GM18511 (cell line): ENCODE measurements around the gene CDKN1A.
"Not testable (repeated sequence)": the region's sequence is repeated elsewhere in the genome, so short reads cannot be mapped to it uniquely, and the experiment has no call there.

Experiments
- ATAC-seq: cut with Tn5 transposase; IDR thresholded peaks from one replicate; pipeline ENCODE4 v1.9.1; 2021; ENCODE audit warnings: mild to moderate bottlenecking, moderate library complexity; ENCODE audit not compliant: unreplicated experiment

The CDKN1A gene

GRCh38 chr6:36678488-36679042 lies at the start of gene CDKN1A:
CDKN1A (plus strand) TSS chr6:36678714; CDS start chr6:36684102, 5,388 bp downstream.
- ATAC-seq, result peak; percentile 52

- no peak for ATAC-seq
These were observed 48.7 kb upstream of the CDKN1A start for GRCh38 chr6:36629784-36630183.

GRCh38 chr6:36631326-36632011 lies 47.0 kb upstream of the CDKN1A start:
- ATAC-seq, result no peak

DNA sequence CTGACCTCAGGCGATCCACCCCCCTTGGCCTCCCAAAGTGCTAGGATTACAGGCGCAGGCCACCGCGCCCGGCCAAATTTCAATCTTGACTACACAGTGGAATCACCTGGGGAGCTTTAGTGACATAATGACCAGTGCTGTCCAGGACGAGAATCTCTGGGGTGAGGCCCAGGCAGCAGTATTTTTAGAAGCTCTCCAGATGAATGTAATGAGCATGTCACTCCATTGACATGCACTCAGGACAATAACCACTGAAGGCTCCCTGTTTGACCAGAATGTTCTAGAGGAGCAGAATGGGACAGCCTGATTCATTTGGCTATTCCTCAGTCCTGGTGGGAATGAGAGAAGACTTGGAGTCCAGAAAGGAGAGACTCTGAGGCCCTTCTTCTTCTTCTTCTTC lies 45.1 kb upstream of the CDKN1A start:
- no peak for ATAC-seq

GRCh38 chr6:36633915-36634314 lies 44.6 kb upstream of the CDKN1A start:
- ATAC-seq, result no peak

GRCh38 chr6:36634317-36635108 lies 44.0 kb upstream of the CDKN1A start:
- ATAC-seq, result no peak

DNA sequence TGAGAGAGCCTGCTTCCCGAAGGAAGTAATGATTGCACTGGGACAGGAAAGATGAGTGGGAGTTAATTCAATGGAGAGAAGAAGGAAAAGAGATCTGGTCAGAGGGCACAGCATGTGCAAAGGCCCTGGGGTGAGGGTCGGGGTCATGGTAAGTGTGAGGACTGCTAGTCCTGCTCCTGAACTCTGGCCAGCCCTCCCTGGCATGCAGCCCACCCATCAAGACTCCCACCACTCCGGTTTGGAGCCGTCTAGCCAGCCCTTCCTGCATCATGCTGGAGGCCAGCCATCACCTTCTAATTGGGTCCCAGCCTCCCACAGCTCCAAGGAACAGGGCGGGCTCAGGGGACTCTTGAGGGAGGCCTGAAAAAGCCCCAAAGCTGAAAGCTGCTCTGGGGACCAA lies 42.2 kb upstream of the CDKN1A start:
- ATAC-seq, result no peak

GRCh38 chr6:36636687-36637418 lies 41.7 kb upstream of the CDKN1A start:
- ATAC-seq, result no peak

GRCh38 chr6:36638579-36638978 lies 39.9 kb upstream of the CDKN1A start:
- ATAC-seq, result no peak

DNA sequence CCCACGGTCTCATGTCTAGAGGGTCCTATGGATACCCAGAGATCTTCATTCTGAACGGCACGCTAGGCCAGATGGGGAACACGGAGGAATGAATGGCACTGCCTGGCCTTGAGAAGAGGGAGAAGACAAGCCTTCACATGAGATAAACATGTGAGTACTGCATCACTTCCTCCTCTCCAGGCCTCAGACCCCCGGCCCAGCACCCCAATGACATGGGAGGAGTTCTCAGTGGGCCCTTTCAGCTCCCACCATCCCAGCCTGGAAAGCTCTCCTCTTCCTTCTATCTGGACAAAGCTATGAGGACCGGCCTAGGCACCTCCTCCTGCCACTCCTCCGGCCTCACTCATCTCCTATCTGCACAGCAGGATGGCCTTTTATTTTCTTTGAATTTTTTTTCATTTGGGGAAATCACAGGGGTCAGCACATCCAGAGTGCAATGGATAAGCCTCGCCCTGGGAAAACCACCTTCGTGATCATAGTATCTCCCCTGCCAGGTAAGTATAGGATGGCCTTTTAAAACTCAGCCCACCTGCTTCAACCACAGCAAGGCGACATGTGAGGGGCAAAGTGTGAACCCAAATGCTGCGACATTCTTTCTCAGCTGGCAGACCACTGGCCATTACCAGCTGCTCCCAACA lies 39.2 kb upstream of the CDKN1A start:
- no peak for ATAC-seq

- no peak for ATAC-seq
These were observed 37.0 kb upstream of the CDKN1A start for GRCh38 chr6:36641543-36641942.

GRCh38 chr6:36642913-36643817 lies 35.3 kb upstream of the CDKN1A start:
- ATAC-seq, result no peak

DNA sequence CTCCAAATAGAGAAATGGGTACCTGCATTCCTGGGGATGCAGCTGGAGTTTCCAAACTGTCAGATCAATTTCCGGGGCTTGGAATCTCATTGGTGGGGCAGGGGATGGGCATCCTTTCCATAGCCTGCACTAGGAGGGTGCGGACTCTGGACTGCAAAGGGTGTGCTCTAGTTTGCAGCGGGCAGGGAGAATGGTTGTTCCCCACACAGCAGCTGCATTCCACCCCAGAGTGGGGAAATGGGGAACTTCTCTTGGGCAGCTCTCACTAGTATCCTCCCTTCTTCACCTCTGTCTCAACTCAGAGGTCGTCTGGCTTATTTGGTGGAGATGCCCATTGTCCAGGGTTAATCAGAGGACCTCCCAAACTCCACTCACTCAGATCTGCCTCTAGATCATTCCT lies 34.5 kb upstream of the CDKN1A start:
- no peak for ATAC-seq

DNA sequence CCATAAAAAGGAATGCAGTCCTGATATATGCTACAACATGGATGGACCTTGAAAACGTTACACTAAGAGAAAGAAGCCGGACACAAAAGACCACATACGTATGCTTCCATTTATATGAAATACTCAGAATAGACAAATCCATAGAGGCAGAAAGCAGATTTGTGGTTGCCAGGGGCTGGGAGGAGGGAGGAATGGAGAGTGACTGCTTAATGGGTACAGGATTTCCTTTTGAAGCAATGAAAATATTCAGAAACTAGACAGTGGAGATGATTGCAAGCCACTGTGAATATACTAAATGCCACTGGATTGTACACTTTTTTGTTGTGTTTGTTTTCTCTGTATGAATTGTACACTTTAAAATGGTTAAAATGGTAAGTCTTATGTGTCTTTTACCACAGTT lies 29.4 kb upstream of the CDKN1A start:
- no peak for ATAC-seq

DNA sequence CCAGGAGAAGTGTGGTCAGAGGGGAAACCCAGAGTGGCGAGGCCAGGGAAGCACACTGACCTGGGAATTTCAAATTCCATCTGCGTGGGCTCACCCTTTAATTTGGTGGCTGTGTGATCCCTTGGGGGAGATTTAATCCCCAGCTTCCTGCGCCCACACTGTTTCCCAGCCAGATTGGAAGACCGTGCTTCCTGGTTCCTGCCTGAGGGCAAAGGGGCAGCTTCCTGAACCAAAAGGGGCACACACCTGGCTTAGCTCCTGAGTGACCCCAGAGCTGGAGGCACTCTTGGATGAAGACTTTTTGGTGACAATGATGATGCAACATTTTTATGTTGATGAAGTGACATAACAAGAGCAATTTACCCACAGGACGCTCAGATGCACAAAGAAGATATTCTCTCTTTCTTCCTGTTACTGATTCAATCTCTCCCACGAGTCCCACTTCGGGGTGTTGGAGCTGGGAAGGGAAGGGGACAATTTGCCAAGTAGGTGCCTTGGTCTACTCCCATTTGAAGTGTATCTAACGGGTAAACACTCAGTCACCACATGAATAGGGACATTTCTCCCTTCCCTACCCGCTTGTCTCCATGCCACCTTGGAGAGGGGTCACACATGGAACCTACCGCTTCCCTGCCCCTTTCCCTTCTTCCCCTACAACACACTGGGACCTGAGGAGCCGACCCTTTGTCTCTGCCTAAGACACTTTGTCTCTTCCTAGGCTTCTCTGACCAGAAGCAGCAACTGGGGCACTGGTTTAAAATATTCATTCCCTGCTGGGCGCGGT lies 28.6 kb upstream of the CDKN1A start:
- no peak for ATAC-seq

- peak; percentile 78 for ATAC-seq
These were observed 27.6 kb upstream of the CDKN1A start for GRCh38 chr6:36650848-36651478.

GRCh38 chr6:36651659-36652379 lies 26.7 kb upstream of the CDKN1A start:
- no peak for ATAC-seq

GRCh38 chr6:36654469-36654868 lies 24.0 kb upstream of the CDKN1A start:
- not testable (repeated sequence) for ATAC-seq
